Measurements from ENCODE around the gene PSMG1.

DNA sequence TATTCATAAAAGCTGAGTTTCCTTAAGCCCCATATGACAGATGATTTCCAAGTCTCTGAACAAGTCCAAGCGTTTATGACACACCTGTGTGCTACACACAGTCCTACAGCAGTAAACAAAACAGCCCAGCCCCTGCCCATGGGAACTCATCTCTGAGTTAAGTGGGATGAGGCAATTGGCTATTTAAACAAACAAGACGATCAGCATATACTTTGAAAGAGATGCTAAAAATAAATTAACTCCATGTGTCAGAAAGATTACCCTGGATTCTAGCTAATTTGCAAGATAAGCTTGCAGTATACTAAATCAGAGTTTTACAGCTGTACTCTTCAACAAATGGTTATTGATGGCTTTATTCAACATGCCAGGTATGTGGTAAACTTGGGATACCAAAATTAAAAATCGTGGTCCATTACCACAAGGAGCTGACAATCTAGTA, 7.0 kb downstream of the PSMG1 start:
- TF ChIP-seq, protein P1, sequence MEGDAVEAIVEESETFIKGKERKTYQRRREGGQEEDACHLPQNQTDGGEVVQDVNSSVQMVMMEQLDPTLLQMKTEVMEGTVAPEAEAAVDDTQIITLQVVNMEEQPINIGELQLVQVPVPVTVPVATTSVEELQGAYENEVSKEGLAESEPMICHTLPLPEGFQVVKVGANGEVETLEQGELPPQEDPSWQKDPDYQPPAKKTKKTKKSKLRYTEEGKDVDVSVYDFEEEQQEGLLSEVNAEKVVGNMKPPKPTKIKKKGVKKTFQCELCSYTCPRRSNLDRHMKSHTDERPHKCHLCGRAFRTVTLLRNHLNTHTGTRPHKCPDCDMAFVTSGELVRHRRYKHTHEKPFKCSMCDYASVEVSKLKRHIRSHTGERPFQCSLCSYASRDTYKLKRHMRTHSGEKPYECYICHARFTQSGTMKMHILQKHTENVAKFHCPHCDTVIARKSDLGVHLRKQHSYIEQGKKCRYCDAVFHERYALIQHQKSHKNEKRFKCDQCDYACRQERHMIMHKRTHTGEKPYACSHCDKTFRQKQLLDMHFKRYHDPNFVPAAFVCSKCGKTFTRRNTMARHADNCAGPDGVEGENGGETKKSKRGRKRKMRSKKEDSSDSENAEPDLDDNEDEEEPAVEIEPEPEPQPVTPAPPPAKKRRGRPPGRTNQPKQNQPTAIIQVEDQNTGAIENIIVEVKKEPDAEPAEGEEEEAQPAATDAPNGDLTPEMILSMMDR (IDR thresholded peaks at IDR 0.05 in 2 of 3, conservative IDR thresholded peaks at IDR 0.05 in 1 of 3; ENCODE audit: control insufficient read depth in 2 of 3, extremely low read depth in 1 of 3, insufficient read depth in 1 of 3, low read depth in 3 of 3, low read length in 3 of 3) = no peak
- no peak for TF ChIP-seq CHD4 (IDR thresholded peaks at IDR 0.05)
- TF ChIP-seq FOXM1 (IDR thresholded peaks at IDR 0.05; ENCODE audit: low read depth, low read length) = no peak
- TF ChIP-seq GABPA (IDR thresholded peaks at IDR 0.05; ENCODE audit: low read depth) = no peak

Data from GM12878 (cell line).